KMS-11 (cell line): ENCODE measurements around the gene R3HDM4.

Experiments
- H2AFZ ChIP-seq: fragments of 200-600 bp; sonication (generic); 2 replicates; pipeline ENCODE4 v1.6.1; 2016; ENCODE audit warnings: antibody characterized with exemption, mixed run types, low read depth
- H3K27ac ChIP-seq: fragments of 200-600 bp; sonication (generic); 2 replicates; pipeline ENCODE4 v1.6.1; 2016; ENCODE audit warnings: mild to moderate bottlenecking, mixed run types
- H3K27me3 ChIP-seq: fragments of 200-600 bp; sonication (generic); 2 replicates; pipeline ENCODE4 v1.6.1; 2017; ENCODE audit warnings: mild to moderate bottlenecking, low read depth, mixed run types, moderate library complexity; ENCODE audit not compliant: insufficient read depth
- H3K36me3 ChIP-seq: fragments of 200-600 bp; sonication (generic); 2 replicates; pipeline ENCODE4 v1.6.1; 2017; ENCODE audit warnings: mild to moderate bottlenecking, mixed run types; ENCODE audit not compliant: insufficient read depth
- H3K4me1 ChIP-seq: fragments of 200-600 bp; sonication (generic); 2 replicates; pipeline ENCODE4 v1.6.1; 2016; ENCODE audit warnings: mild to moderate bottlenecking, low read depth, mixed run types; ENCODE audit not compliant: poor library complexity, severe bottlenecking
- H3K4me2 ChIP-seq: fragments of 200-600 bp; sonication (generic); 2 replicates; pipeline ENCODE4 v1.7.0; 2016; ENCODE audit warnings: mild to moderate bottlenecking, mixed run types
- H3K4me3 ChIP-seq: fragments of 200-600 bp; sonication (generic); IDR thresholded peaks from 2 replicates; pipeline ENCODE4 v1.6.1; 2017; ENCODE audit warnings: low read depth, low read length, mixed read lengths; ENCODE audit not compliant: insufficient read depth
- H3K79me2 ChIP-seq: fragments of 200-600 bp; sonication (generic); 2 replicates; pipeline ENCODE4 v1.6.1; 2016; ENCODE audit warnings: low read depth, mixed run types; ENCODE audit not compliant: insufficient read depth
- H3K9ac ChIP-seq: fragments of 200-600 bp; sonication (generic); 2 replicates; pipeline ENCODE4 v1.6.1; 2016; ENCODE audit warnings: mild to moderate bottlenecking, mixed run types
- H4K20me1 ChIP-seq: fragments of 200-600 bp; sonication (generic); 2 replicates; pipeline ENCODE4 v1.6.1; 2016; ENCODE audit warnings: mild to moderate bottlenecking, mixed run types; ENCODE audit not compliant: insufficient read depth
- TF ChIP-seq, protein P1 (sequence below): fragments of 200-600 bp; sonication (generic); conservative IDR thresholded peaks from 2 replicates; pipeline ENCODE4 v1.6.1; 2017; ENCODE audit warnings: low read depth, mild to moderate bottlenecking, antibody characterized with exemption, low read length, moderate library complexity, mixed read lengths

The R3HDM4 gene

DNA sequence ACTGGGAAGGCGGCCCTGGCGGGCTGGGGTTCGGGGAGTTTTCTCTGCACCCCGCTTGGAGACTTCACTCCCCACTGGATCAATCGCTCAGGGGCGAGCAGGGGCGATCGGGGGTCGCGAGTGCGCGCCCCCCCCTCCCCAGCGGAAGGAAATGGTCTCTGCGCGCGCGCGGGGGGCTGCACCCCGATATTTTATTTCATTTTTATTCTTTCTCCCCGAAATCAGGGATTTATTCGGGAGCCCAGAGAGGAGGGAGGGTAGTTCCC, 13.2 kb upstream of the R3HDM4 start:
- H2AFZ ChIP-seq = peak overlapping the region; percentile 66
- peak overlapping the region; percentile 42 for H3K27ac ChIP-seq
- H3K79me2 ChIP-seq = peaks cover 4% of the 10 kb centered on the region; the same call in 1 of the 2 replicates
- peak overlapping the region; percentile 78 for H3K4me2 ChIP-seq
- no peak overlapping the region for H3K4me3 ChIP-seq
- TF ChIP-seq, protein P1, sequence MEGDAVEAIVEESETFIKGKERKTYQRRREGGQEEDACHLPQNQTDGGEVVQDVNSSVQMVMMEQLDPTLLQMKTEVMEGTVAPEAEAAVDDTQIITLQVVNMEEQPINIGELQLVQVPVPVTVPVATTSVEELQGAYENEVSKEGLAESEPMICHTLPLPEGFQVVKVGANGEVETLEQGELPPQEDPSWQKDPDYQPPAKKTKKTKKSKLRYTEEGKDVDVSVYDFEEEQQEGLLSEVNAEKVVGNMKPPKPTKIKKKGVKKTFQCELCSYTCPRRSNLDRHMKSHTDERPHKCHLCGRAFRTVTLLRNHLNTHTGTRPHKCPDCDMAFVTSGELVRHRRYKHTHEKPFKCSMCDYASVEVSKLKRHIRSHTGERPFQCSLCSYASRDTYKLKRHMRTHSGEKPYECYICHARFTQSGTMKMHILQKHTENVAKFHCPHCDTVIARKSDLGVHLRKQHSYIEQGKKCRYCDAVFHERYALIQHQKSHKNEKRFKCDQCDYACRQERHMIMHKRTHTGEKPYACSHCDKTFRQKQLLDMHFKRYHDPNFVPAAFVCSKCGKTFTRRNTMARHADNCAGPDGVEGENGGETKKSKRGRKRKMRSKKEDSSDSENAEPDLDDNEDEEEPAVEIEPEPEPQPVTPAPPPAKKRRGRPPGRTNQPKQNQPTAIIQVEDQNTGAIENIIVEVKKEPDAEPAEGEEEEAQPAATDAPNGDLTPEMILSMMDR = no peak
- H3K9ac ChIP-seq = peak overlapping the region; percentile 63; the same call in 1 of the 2 replicates
- no peaks in the 10 kb centered on the region for H3K36me3 ChIP-seq
- H3K4me1 ChIP-seq = peaks cover 6% of the 10 kb centered on the region
- H3K27me3 ChIP-seq = peaks cover 2% of the 10 kb centered on the region; the same call in 1 of the 2 replicates
- H4K20me1 ChIP-seq = no peaks in the 10 kb centered on the region

DNA sequence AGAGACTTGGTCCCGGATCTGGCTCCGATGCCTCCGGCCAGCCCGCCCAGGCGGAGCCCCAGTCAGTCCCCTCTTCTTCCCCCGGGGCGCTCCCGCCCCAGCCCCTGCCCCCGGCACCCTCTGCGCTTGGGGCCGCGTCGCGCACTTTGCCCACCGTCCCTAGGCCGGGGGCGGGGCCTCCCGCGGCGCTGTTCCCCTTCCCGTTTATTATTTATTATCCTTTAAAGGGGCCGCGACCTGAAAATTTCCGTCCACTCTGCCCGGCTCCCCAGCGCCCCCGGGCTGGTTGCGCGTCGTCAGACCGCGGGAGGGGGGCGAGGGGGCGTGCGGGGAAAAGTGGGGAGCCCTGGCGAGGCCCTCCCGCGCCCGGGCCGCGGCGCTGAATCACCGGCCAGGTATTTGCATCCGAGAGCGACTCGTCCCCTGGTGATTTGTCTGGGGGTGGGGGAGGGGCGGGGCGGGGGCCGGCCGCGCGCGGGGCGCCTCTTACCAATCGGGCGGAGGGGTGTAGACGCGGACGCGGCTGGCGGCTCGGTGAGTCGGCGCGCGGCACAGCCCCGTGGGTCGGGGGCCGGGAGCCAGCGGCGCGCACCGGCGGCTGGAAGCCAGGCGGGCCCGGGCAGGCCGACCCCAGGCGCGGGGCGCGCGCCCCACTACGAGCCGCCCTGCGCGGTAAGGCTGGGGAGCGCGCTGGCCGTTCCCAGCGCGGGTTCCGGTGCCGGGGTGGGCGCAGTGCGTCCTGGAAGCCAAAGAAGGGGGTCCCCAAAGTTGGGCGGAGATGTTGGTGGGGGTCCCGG, 12.7 kb upstream of the R3HDM4 start, which contains the start of gene ARID3A:
Gene ARID3A (plus strand): TSS at position 510 of the 797 bp plus-strand sequence. CDS start 3,494 bp downstream, outside the sequence.
- Histone ChIP-seq H3K36me3 (no peaks in the 10 kb centered on the region), H4K20me1 (no peaks in the 10 kb centered on the region), H3K27me3 (peaks cover 5% of the 10 kb centered on the region; the same call in 1 of the 2 replicates), H3K4me3 (no peak within 1 kb of the TSS), H2AFZ (peak within 1 kb of the TSS; percentile 82), H3K27ac (peak within 1 kb of the TSS; percentile 82), H3K79me2 (peaks cover 4% of the 10 kb centered on the region; the same call in 1 of the 2 replicates), H3K4me2 (peak within 1 kb of the TSS; percentile 80), H3K4me1 (peaks cover 6% of the 10 kb centered on the region), H3K9ac (peak within 1 kb of the TSS; percentile 93)
- TF ChIP-seq, protein P1 = no peak

DNA sequence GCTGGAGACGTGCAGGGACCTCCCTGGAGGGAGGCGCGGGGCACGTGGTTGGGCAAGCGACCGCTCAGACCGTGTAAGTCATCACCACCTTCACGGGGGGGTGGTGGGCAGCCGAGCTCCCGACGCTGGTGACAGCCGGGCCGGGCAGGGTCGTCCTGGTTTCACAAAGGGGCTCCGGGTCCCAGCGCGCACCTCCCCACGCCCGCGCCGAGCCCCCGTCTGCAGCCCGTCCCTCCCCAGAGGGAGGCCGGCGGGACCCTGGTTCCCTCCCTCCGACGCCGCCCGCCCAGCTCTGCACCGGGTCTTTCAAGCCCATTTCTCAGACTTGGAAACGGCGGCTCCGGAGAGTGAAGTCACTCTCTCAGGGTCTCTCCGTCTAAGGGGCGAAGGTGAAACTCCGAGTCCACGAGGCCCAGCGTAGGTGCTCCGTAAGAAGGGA, 12.1 kb upstream of the R3HDM4 start:
- Histone ChIP-seq H3K4me2 (peak overlapping the region; percentile 80), H3K79me2 (peaks cover 4% of the 10 kb centered on the region; the same call in 1 of the 2 replicates), H2AFZ (peak overlapping the region; percentile 82), H3K36me3 (no peaks in the 10 kb centered on the region), H3K27me3 (peaks cover 8% of the 10 kb centered on the region; the same call in 1 of the 2 replicates), H3K27ac (peak overlapping the region; percentile 82), H3K4me1 (peaks cover 6% of the 10 kb centered on the region), H3K4me3 (no peak overlapping the region), H3K9ac (peak overlapping the region; percentile 93), H4K20me1 (no peaks in the 10 kb centered on the region)
- TF ChIP-seq, protein P1 = no peak

DNA sequence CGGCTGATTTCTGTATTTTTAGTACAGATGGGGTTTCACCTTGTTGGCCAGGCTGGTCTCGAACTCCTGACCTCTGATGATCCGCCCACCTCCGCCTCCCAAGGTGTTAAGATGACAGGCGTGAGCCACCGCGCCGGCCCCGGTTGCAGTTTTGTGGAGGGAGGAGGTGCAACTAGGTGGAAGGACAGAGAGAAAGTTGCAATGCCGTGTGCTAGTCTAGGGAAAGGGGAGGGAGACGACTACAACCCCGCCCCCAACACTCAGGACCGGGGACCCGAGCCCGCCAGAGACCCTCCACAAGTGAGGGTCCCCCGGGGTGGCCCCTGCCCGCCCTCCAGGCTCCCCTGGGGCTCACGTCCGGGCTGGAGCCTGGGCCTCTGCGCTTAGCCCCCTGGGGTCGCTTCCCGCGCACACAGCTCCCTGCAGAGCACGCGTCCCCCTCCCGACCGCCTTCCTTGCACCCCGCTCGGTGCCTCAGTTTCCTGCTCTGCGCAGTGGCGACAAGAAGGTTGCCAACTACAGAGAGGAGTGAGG, 11.6 kb upstream of the R3HDM4 start:
- Histone ChIP-seq H3K79me2 (peaks cover 4% of the 10 kb centered on the region; the same call in 1 of the 2 replicates), H3K4me1 (peaks cover 6% of the 10 kb centered on the region), H4K20me1 (no peaks in the 10 kb centered on the region), H3K4me2 (peak overlapping the region; percentile 80), H3K4me3 (no peak overlapping the region), H3K36me3 (no peaks in the 10 kb centered on the region), H3K9ac (peak overlapping the region; percentile 93), H3K27ac (peak overlapping the region; percentile 82), H3K27me3 (peaks cover 10% of the 10 kb centered on the region; the same call in 1 of the 2 replicates), H2AFZ (peak overlapping the region; percentile 82)
- TF ChIP-seq, protein P1 = no peak
